ENCODE measurements around the gene ADAMTSL1.

DNA sequence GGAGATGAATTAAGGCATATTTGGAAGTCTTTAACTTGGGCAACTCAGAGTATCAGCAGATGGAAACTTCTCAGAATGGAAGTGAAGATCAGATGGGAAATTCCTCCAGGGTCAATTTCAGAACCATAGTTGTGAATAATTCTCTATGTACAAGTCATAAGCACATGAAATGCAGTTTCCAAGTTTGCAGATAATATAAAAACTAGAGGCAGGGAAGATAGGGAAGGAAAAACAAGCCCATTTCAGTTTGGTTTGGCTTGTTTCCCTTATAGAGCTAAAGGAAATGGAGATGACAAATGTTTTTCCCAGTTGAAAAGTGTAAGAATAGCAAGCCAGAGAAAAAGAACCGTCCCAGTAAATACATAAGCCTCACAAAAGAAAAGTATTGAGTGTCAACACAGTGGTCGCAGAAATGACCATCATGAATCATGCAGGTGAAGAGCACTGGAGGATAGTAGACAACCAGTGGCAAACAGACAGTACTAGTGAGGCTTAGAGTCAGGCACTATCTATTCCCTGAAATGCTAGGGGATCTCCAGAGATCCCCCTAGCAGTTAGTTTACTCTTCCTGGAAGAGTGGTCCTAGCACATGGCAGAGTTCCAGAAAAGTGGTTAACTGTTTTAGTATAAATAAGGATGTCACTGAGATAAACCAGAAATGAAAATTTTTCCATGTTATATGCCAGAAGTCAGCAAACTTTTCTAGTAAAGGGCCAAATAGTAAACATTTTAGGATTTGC, 313.1 kb downstream of the ADAMTSL1 start:
- TF ChIP-seq POLR2A (IDR thresholded peaks at IDR 0.05) = no peak
- no peak for TF ChIP-seq CTCF (IDR thresholded peaks at IDR 0.05)

All from right lobe of liver (tissue), 4 donors.